ENCODE data around the gene COL5A1.
"Not testable (repeated sequence)": the region's sequence is repeated elsewhere in the genome, so short reads cannot be mapped to it uniquely, and the experiment has no call there.

COL5A1 gene

DNA sequence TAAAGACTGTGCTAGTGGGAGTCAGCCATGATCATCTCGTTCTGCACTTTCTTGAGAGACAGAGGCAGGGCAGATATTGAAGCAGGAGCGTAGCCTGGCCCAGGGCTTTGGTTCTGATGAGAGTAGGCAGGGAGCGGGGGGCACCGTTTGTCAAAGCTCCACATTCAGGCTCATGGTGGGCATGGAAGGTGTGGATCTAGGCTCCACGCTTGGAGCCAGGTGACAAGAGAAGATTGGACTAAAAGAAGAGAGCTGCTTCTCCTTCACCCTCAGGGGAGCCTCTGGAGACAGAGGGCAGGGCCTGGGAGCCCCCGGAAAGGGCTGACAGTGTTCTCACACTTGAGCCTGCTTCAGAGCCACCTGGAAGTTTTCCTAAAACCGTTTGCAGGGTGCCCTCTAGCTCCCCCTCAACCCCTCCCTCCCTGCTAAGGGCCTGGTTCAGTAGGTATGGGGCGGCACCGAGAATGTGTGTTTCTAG lies 214.3 kb downstream of the COL5A1 start:
- H3K4me3 ChIP-seq (ENCODE audit: low read depth, low read length): no peak overlapping the region
- TF ChIP-seq, protein P1, sequence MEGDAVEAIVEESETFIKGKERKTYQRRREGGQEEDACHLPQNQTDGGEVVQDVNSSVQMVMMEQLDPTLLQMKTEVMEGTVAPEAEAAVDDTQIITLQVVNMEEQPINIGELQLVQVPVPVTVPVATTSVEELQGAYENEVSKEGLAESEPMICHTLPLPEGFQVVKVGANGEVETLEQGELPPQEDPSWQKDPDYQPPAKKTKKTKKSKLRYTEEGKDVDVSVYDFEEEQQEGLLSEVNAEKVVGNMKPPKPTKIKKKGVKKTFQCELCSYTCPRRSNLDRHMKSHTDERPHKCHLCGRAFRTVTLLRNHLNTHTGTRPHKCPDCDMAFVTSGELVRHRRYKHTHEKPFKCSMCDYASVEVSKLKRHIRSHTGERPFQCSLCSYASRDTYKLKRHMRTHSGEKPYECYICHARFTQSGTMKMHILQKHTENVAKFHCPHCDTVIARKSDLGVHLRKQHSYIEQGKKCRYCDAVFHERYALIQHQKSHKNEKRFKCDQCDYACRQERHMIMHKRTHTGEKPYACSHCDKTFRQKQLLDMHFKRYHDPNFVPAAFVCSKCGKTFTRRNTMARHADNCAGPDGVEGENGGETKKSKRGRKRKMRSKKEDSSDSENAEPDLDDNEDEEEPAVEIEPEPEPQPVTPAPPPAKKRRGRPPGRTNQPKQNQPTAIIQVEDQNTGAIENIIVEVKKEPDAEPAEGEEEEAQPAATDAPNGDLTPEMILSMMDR (IDR thresholded peaks at IDR 0.05; ENCODE audit: control insufficient read depth, extremely low read depth, insufficient read depth): no peak
- DNase-seq (ENCODE audit: low read depth): no peak

DNA sequence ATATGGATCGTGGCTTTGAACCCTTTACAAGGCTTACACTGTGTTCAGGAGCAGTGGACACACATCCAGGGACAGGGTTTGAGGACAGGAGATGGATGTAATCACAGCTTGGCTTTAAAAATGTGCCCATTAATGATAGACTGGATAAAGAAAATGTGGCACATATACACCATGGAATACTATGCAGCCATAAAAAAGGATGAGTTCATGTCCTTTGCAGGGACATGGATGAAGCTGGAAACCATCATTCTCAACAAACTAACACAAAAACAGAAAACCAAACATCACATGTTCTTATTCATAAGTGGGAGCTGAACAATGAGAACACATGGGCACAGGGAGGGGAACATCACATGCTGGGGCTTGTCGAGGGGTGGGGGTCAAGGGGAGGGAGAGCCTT lies 215.8 kb downstream of the COL5A1 start:
- DNase-seq (ENCODE audit: low read depth); H3K4me3 ChIP-seq (ENCODE audit: low read depth, low read length): not testable (repeated sequence)

DNA sequence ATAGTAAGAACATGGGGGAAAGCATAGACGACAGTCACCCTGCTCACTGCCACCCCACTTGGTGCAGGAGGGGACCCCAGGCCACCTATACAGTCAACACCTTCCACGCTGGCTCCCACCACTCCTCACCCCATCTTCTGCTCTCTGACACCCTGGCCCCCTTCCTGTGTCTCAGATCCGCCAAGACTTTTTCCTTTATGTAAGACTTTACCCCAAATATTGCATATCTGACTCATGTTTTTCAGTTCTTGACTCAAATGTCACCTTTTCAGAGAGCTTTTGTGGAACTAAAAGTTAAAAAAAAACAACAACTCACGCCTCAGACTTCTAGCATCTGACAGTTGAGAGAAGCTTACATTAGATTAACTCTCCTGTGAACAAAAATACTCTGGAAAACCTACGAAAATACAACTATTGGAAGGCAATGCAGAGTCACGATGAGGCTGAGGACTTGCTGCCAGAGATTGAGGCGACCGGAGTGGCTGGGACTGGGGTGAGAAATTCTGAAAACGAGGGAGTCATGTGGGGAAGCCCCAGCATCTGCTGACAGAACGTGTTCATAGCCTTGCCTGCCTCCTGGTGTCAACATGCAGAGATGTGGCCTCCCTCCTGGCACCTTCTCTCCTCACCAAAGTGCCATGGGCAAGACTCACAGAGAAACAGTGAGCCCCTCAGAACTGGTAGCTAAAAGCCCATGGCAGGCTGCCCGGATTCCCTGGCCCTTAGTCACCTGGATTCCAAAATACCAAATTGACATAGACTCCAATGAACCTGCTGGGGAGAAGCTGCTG lies 216.6 kb downstream of the COL5A1 start:
- TF ChIP-seq, protein P1 (IDR thresholded peaks at IDR 0.05; ENCODE audit: control insufficient read depth, extremely low read depth, insufficient read depth): no peak
- H3K4me3 ChIP-seq (ENCODE audit: low read depth, low read length): no peak overlapping the region

DNA sequence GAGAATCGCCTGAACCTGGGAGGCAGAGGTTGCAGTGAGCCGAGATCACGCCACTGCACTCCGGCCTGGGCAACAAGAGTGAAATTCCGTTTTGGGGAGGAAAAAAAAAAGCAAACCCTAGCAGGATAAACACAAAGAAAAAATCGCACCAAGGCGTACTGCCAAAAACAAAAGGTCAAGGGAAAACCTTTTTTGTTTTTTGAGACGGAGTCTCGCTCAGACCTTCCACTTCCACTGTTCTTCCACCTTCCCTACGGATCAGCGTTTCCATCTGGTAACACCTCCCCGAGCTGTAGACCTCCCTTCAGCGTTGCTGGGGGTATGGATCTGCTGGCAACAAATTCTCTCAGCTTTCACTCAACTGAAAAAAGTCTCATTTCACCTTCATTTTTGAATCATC lies 218.9 kb downstream of the COL5A1 start:
- TF ChIP-seq, protein P1 (IDR thresholded peaks at IDR 0.05; ENCODE audit: control insufficient read depth, extremely low read depth, insufficient read depth): no peak
- H3K4me3 ChIP-seq (ENCODE audit: low read depth, low read length): no peak overlapping the region
- DNase-seq (ENCODE audit: low read depth): no peak

More for the DNA sequence above, 216.6 kb downstream of the COL5A1 start:
- no peak for DNase-seq (ENCODE audit: low read depth)

DNA sequence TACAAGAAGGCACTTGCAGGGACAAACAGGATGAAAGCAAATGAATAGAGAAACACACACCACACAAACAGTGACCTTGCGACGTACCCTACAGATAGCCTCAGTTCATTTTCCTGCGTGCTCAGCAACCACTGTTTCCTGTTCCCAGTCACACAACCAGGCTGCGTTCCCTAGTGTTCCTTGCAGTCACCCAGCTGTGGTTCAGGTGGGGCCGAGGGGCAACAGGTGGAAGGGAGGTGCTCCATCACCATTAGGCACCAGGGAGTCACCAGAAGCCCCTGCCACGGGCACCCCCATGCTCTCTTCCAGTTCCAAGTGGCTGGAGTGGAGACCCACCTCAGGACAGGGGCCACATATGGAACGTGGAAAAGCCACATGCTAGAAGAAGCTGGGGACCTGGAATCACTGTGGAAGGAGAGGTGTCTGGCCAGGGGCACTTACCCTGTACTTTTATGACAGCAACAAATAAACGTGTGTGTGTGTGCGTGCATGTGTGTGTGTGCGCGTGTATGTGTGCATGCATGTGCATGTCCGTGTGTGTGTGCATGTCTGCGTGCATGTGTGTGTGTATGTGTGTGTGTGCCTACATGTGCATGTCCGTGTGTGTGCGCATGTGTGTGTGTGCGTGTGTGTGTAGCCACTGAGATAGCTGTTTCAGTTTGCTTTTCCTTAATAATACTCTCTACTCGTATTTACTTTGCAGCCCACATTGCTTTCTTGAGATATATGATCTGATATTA lies 220.2 kb downstream of the COL5A1 start:
- no peak overlapping the region for H3K4me3 ChIP-seq (ENCODE audit: low read depth, low read length)
- no peak for DNase-seq (ENCODE audit: low read depth)
- TF ChIP-seq, protein P1 (IDR thresholded peaks at IDR 0.05; ENCODE audit: control insufficient read depth, extremely low read depth, insufficient read depth): no peak

DNA sequence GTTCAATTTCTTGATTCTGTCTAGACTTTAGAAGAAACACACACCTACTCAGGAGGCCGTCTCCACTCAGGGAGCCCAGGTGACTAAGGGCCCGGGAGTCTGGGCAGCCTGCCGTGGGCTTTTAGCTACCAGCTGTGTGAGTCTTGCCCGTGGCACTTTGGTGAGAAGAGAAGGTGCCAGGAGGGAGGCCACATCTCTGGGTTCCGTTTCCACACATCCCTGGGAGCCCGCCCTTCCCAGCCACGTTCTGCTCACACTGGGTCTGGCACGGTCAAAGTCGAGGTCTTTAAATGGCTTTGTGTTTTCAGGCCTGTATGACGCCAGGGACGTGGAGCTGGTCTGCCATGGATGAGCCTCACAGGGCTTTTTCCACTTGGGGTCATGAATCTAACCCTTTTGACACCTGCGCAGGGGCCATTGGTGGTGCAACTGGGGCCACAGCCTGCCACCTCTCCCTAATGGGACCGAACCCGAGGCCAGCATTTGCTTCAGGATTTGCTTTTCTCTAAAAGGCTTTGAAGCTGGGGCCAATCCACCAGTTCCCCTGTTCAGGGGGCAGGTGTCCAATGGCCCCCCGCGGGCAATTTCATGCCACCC lies 221.8 kb downstream of the COL5A1 start:
- no peak for DNase-seq (ENCODE audit: low read depth)

More for the DNA sequence above, 221.8 kb downstream of the COL5A1 start:
- TF ChIP-seq, protein P1 (IDR thresholded peaks at IDR 0.05; ENCODE audit: control insufficient read depth, extremely low read depth, insufficient read depth): no peak
- H3K4me3 ChIP-seq (ENCODE audit: low read depth, low read length): no peak overlapping the region

All from LNCaP clone FGC (cell line).